Ovary (tissue), 9 donors: ENCODE measurements around the gene ZNF664. TPM values are rescaled to one million over a fixed set of nuclear protein-coding genes. Genes with fewer than 3 reads are reported as not detected.

Experiments
- DNase-seq, 5 donors: peaks; one replicate each; pipeline ENCODE4 v3.0.0-alpha.2; 2019 to 2020
- H3K27ac ChIP-seq, 2 donors: fragments of 200-600 bp; one replicate each; pipeline versions ENCODE4 v1.5.1 to v1.8.0; 2019 to 2022
- H3K27me3 ChIP-seq: fragments of 200-600 bp; one replicate; pipeline ENCODE4 v1.8.0; 2022
- H3K36me3 ChIP-seq: fragments of 200-600 bp; sonication (generic); one replicate; pipeline ENCODE4 v1.5.1; 2019
- H3K4me1 ChIP-seq: one replicate; pipeline ENCODE4 v1.8.1; 2013; ENCODE audit warnings: mild to moderate bottlenecking, moderate library complexity; ENCODE audit not compliant: insufficient read depth
- H3K4me3 ChIP-seq: fragments of 200-600 bp; sonication (generic); one replicate; pipeline ENCODE4 v1.5.1; 2017
- H3K9me3 ChIP-seq, 2 donors: fragments of 200-600 bp in 1 of 2; sonication (generic) in 1 of 2; one replicate each; pipeline versions ENCODE4 v1.5.1 to v1.8.1; 2013 to 2019; ENCODE audit warnings: mild to moderate bottlenecking in 1 of 2, moderate library complexity in 1 of 2
- EP300 ChIP-seq: sonication (generic); formaldehyde crosslinking; IDR thresholded peaks from one replicate; pipeline ENCODE4 v1.6.1; 2017; ENCODE audit warnings: antibody characterized with exemption
- POLR2A ChIP-seq: fragments of 450-650 bp; IDR thresholded peaks from one replicate; pipeline ENCODE4 v1.6.1; 2017; ENCODE audit warnings: antibody characterized with exemption, mild to moderate bottlenecking, moderate library complexity
- WGBS, 3 donors: extraction: QIAGEN DNeasy Blood & Tissue Kit in 1 of 3; methylation state at CpG; one replicate each; pipeline versions ENCODE4 v1.1.5 to v1.1.7; 2013 to 2017; 5-methylcytosine and 5-hydroxymethylcytosine counted together
- intact Hi-C, 4 donors: fragments of 100-400 bp; cut with DNase I; formaldehyde crosslinking; loops; one replicate each; pipeline versions ENCODE4 v1.11.0 to v1.15.1; 2022 to 2023
- polyA plus RNA-seq, 2 donors: library from polyadenylated mRNA; stranded (reverse); fragments of 200-250 nt in 1 of 2; fragments of 350-450 nt in 1 of 2; fragmentation: Illumina TruSeq in 1 of 2; extraction: RNeasy Lipid Tissue Mini Kit (QIAGEN cat#74804) in 1 of 2; gene quantifications; one replicate each; pipeline ENCODE4 v1.2.3, GENCODE V29; 2013 to 2014
- total RNA-seq, 7 donors: library from RNA; depleted of rRNA in 2 of 7; stranded (reverse); fragments of >200 nt in 2 of 7; fragmentation: NEBNext Ultra II Directional in 3 of 7; extraction: Animal tissue kit (Norgen Biotek cat#: 25700) in 3 of 7; gene quantifications; one replicate each; pipeline versions ENCODE4 v1.1.0 to v1.2.4, GENCODE V29; 2016 to 2023
- TF ChIP-seq, protein P1 (sequence below), 3 donors: fragments of 450-650 bp in 2 of 3; fragments of 200-600 bp in 1 of 3; IDR thresholded peaks; one replicate each; pipeline versions ENCODE4 v1.5.1 to v1.8.0; 2016 to 2022; ENCODE audit warnings: antibody characterized with exemption in 3 of 3, mild to moderate bottlenecking in 1 of 3
- donor health status: DM: no; HTN: no; CAD: no; lungs with moderate emphysema.
- donor health status: DM: no; HTN: no; CAD: no.
- donor health status: Bipolar disorder and iron deficiency.
- donor health status: DM: yes; HTN: yes; CAD: no.
- donor health status: DM: no; HTN: no; CAD: no.
- donor health status: DM: yes; HTN: yes; CAD: no.

The ZNF664 gene
- total and polyA plus RNA-seq, 9 donors: 33.5 to 74.7 (median 58.6) TPM

DNA sequence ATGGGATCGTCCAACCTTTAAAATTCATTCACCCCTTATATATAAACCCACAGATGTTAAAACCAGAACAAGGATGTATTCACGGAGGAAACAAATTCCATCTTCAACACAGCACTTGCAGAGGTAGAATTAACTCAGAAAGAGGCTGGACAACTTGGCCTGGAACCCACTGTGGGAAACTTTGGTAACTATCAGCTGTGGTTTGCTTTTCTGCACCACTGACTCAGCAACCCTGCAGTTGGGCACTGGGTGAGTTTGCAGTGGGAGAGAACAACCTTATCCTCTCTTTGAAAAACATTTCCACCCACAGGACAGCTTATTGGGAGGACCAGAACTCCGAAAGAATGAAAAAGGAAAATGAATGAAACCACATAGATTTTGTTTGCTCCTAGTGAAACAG, 66.3 kb downstream of the ZNF664 start:
- TF ChIP-seq EP300: no peak
- TF ChIP-seq, protein P1, sequence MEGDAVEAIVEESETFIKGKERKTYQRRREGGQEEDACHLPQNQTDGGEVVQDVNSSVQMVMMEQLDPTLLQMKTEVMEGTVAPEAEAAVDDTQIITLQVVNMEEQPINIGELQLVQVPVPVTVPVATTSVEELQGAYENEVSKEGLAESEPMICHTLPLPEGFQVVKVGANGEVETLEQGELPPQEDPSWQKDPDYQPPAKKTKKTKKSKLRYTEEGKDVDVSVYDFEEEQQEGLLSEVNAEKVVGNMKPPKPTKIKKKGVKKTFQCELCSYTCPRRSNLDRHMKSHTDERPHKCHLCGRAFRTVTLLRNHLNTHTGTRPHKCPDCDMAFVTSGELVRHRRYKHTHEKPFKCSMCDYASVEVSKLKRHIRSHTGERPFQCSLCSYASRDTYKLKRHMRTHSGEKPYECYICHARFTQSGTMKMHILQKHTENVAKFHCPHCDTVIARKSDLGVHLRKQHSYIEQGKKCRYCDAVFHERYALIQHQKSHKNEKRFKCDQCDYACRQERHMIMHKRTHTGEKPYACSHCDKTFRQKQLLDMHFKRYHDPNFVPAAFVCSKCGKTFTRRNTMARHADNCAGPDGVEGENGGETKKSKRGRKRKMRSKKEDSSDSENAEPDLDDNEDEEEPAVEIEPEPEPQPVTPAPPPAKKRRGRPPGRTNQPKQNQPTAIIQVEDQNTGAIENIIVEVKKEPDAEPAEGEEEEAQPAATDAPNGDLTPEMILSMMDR (IDR thresholded peaks at IDR 0.05): no peak
- no peak for TF ChIP-seq POLR2A
- no peak overlapping the region for H3K27ac ChIP-seq
- 14 to 29% (median 14%) methylated on average over 3 of the region's 3 CpGs for WGBS, 3 donors
- no peaks in the 10 kb centered on the region for H3K27me3 ChIP-seq
- no peak for DNase-seq
- H3K4me1 ChIP-seq: no peaks in the 10 kb centered on the region
- H3K9me3 ChIP-seq: no peaks in the 10 kb centered on the region
- intact Hi-C loops: loop anchor here in 2 of 4 donors (5.0 to 10.0 kb wide), 2 partner anchors 733 to 876 kb away; partner anchors contain the start of gene UBC (in 1 of the 2)
- H3K4me3 ChIP-seq: no peak overlapping the region
- H3K36me3 ChIP-seq: no peaks in the 10 kb centered on the region

- 61 to 71% (median 67%) methylated on average over 10 of the region's 10 CpGs for WGBS, 3 donors
- DNase-seq: no peak
- intact Hi-C loops: loop anchor here in 1 of 4 donors (10.0 kb wide), 2 partner anchors 275 to 875 kb away; partner anchors contain the start of gene UBC
- no peak overlapping the region for H3K4me3 ChIP-seq
- no peak for TF ChIP-seq EP300
- no peak for TF ChIP-seq POLR2A
- TF ChIP-seq, protein P1 (IDR thresholded peaks at IDR 0.05): no peak
- no peak overlapping the region for H3K27ac ChIP-seq
- H3K9me3 ChIP-seq: no peaks in the 10 kb centered on the region
- no peaks in the 10 kb centered on the region for H3K36me3 ChIP-seq
- no peaks in the 10 kb centered on the region for H3K4me1 ChIP-seq
- H3K27me3 ChIP-seq: no peaks in the 10 kb centered on the region
Measured at GRCh38 chr12:124040291-124040690, 67.3 kb downstream of the ZNF664 start.

- Histone ChIP-seq H3K36me3 (no peaks in the 10 kb centered on the region), H3K9me3 (no peaks in the 10 kb centered on the region), H3K4me1 (no peaks in the 10 kb centered on the region), H3K27me3 (no peaks in the 10 kb centered on the region), H3K27ac (no peak overlapping the region), H3K4me3 (no peak overlapping the region)
- WGBS, 3 donors: 75 to 87% (median 82%) methylated on average over 2 of the region's 2 CpGs
- TF ChIP-seq POLR2A: no peak
- TF ChIP-seq, protein P1 (IDR thresholded peaks at IDR 0.05): no peak
- no peak for TF ChIP-seq EP300
- intact Hi-C loops: loop anchor here in 1 of 4 donors (10.0 kb wide), 2 partner anchors 274 to 874 kb away; partner anchors contain the start of gene UBC
- DNase-seq: no peak
Measured at GRCh38 chr12:124040737-124041136, 67.7 kb downstream of the ZNF664 start.

- WGBS, 3 donors: 89 to 93% (median 93%) methylated on average over 10 of the region's 10 CpGs
- H3K27me3 ChIP-seq: no peaks in the 10 kb centered on the region
- no peak overlapping the region for H3K27ac ChIP-seq
- no peaks in the 10 kb centered on the region for H3K36me3 ChIP-seq
- TF ChIP-seq EP300 (no peak), POLR2A (no peak)
- TF ChIP-seq, protein P1 (IDR thresholded peaks at IDR 0.05): no peak
- intact Hi-C loops: loop anchor here in 1 of 4 donors (10.0 kb wide), 2 partner anchors 273 to 873 kb away; partner anchors contain the start of gene UBC
- no peak overlapping the region for H3K4me3 ChIP-seq
- H3K9me3 ChIP-seq: no peaks in the 10 kb centered on the region
- DNase-seq: no peak
- no peaks in the 10 kb centered on the region for H3K4me1 ChIP-seq
Measured at GRCh38 chr12:124041907-124042306, 68.9 kb downstream of the ZNF664 start.
